ENCODE results near the gene TBL1XR1.

The TBL1XR1 gene

DNA sequence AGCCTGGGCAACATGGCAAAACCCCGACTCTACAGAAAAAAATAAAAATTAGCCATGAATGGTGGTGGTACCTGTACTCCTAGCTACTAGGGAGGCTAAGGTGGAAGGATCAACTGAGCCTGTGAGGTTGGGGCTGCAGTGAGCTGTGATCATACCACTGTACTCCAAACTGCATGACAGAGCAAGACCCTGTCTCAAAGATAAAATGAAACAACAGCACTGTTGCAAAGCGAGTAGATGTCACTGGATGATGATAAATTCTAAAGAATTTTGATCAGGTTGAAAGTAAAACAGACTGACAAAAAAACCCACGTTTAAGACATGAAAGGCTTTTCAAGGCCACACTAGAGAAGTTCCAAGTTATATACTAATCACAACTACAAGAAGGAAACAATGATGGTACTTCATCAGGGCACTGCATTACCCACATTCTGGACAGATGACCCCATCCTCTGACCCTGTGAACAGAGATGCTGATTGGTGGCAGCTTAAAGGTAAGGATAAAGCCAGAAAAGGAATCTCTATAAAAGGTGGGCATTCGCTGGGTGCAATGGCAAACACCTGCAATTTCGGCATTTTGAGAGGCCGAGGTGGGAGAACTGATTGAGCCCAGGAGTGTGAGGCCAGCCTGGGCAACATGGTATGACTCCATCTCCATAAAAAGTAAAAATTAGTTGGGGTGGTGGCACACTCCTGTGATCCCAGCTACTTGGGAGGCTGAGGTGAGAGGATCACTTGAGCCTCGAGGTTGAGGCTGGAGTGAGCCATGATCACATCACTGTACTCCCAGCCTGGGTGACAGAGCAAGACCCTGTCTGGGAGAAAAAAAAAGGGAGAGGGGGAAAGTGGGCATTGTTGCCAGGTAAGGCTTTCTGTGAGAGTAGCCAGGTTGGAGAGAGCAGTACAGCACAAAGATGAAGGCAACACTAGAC, 59.2 kb downstream of the TBL1XR1 start:
- DNase-seq = no peak

DNA sequence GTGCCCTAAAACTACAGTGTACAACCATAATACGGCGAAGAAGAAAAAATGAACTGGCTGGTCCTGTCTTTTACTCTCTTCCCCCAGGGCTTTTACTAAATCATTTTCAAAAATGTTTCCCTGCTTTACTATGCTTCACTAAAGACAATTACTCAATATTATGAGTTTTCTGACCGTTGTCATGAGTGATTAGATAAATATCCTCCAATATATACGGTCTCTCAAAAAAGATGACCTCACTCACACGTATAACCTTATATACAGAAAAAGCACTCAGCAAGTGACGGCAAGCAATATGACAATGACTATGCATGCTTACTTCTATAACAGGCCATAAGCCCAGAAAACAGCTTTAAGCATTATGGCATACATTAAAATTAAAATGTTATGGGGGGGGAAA, 60.5 kb downstream of the TBL1XR1 start:
- no peak for DNase-seq

GRCh38 chr3:177135841-177136492, 61.3 kb downstream of the TBL1XR1 start:
- no peak for DNase-seq

- no peak for DNase-seq
Observed at GRCh38 chr3:177134816-177135210, 62.5 kb downstream of the TBL1XR1 start.

DNA sequence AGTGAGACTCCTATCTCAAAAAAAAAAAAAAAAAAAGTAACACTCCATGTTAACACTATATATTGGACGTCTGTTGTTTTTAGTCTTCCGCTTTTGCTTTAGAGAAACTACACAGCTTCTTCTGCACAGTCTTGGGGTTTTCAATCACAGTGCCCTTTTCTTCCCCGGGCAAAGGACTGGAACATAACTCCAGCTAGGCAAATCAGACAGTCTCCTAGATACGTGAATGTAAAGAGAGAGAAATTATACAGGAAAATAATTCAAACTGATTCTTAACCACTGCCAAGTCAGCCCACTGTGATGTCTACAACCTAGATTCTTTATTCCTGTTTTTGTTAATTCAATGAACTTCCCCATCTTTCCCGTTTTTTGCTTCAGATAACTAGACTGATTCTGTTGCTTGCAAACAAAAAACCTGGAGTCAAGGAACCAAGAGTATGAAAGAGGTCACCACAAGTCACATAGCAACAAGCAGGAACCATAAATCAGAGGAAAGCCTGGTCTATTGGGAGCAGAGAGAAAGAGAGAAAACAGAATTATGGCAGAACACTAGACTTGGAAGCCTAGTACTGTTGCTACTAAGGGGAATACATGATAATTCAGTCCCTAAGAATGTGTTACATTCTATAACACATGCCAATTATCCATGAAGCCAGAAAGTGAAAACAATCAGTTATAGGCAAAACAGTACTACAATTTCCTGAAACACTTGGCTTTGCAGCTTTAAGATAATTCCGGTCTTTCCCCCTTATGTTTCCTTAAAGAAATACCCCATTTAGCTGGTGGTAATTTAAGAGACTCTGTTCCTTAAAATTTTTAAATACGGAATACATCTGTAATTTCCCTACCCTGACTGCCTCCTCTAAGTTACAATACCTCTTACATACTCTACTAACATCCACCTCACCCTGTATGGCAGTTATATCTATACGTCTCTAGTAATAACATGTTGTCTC, 63.1 kb downstream of the TBL1XR1 start:
- no peak for DNase-seq

GRCh38 chr3:177131927-177132636, 65.2 kb downstream of the TBL1XR1 start:
- no peak for DNase-seq

DNA sequence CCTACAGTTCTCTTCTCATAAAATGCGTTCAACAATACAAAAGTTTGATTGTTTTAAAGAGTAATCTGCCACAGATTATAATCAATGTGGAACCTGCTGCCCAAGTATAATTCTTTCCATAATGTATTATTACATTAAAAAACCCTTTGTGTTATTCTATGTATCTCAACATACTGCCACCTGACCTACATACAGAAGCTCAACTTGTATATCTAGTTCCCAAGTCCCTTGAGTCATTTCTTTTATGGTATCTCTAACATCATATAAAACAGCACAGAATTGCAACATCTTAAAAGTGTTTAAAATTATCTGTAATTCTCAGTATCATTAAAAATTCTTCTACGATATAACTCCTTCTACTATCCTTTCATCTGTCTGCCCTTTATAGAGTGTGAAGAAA, 70.3 kb downstream of the TBL1XR1 start:
- DNase-seq = no peak

DNA sequence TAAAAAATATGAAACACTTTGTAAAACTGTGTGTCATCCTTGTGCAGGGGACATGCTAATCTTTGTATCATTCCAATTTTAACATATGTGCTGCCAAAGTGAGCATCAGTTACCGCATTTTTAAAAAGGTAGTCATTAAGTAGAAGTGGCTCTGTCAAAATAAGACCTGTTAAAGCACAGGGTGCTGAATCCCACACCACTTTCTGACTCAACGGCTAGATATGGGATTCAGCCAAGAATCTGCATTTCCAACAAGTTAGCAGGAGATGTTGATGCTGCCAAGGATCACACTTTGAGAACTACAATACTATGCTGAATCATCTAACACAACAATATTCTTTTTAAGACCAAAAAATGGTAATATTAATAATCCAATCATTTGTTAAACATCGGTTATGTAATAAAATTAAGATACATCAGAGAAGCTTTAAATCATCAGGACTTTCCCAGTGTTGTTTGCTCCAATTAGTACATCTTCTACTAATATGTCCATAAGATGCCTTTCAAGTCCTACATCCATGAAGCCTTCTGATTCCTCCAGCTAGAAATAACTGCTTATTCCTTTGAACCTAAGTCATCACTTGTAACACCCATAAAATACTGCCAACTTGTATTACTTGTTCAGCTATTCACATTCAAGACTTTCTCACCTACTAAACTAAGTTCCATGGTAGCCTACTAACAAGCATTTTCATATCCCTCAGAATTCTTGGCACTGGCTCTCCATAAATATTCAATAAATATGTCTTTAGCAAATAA, 71.1 kb downstream of the TBL1XR1 start:
- no peak for DNase-seq

GRCh38 chr3:177124882-177125281, 72.4 kb downstream of the TBL1XR1 start:
- DNase-seq = no peak

- DNase-seq = no peak
Observed at GRCh38 chr3:177123822-177124221, 73.5 kb downstream of the TBL1XR1 start.

GRCh38 chr3:177122183-177122856, 75.0 kb downstream of the TBL1XR1 start:
- DNase-seq = no peak

DNA sequence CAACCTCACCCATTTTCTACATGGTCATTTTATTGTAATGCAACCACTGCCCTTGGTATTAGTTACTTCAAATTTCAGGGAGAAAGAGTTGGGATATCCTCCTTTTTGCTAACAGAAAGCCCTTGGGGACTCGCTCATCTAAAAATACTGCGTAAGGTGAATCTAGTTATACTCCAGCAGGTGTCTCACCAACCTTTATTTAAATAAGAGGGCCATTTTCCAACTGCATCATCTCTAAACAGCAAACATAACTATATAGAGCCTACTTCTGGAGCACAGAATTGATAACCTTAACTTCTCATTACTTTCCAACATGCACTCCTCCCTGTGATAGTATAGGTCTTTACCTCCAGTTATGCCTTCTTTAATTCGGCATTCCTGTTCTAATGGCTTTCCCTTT, 77.5 kb downstream of the TBL1XR1 start:
- no peak for DNase-seq

DNA sequence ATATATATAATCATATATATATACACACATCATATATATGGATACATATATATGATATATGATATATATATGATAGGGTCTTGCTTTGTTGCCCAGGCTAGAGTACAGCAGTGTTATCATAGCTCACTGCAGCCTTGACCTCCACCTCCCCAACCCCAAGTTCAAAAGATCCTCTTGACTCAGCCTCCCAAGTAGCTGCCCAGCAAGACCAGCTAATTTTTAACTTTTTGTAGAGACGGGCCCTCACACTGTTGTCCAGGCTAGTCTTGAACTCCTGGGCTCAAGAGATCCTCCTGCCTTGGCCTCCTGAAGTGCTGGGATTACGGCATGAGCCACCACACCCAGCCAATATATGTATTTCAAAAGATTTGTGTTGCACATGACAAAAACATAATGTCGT, 83.0 kb downstream of the TBL1XR1 start:
- DNase-seq = no peak

GRCh38 chr3:177111541-177111949, 85.7 kb downstream of the TBL1XR1 start:
- DNase-seq = no peak

DNA sequence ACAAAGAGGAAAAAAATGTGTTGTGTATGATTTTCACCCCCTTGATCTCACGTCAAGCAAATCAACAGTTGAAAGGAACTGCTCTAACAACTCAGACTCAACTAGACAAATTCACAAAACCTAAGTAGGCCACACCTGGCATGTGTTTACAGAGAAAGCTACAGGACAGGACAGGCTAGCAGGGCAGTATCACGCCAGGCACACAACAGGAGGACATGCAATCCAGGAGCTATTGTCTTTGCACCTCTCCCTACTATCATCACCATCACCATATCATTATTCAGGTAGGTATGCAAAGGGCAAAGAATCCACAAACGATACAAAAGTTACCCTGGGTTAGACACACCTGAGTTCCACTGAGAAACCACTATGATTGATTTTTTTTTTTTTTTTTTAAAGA, 86.4 kb downstream of the TBL1XR1 start:
- no peak for DNase-seq

GRCh38 chr3:177110386-177110785, 86.9 kb downstream of the TBL1XR1 start:
- no peak for DNase-seq

DNA sequence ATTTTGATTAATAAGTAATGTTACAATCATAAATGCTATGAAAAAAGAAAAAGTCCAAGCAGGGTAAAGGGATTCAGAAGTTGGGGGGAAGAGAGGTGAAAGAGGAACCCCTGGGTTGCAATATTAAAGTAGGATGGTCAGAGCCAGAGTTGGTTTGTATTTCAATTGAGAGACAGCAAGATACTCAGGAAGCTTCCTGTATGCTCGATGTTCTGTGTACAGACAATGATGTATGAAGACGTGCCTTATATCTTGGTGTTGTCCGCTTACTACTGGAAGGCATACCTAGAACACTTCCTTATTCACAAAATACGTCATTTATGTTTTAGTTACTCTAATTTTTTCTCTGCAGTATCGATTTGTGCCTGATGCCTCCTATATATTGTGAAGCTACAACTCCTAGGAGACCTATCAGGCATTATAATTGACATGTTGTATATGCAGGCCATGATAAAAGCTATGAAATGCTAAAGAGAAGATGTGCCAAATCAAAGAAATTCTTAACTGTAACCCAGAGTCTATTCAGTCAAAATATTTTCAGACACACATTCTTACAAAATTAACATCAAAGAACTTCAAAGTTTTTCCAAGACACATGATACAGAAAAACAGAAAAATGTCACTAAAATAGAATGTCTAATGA, 87.5 kb downstream of the TBL1XR1 start:
- DNase-seq = no peak

GRCh38 chr3:177108648-177109047, 88.6 kb downstream of the TBL1XR1 start:
- DNase-seq = no peak

- no peak for DNase-seq
Observed at GRCh38 chr3:177107461-177108239, 89.6 kb downstream of the TBL1XR1 start.

DNA sequence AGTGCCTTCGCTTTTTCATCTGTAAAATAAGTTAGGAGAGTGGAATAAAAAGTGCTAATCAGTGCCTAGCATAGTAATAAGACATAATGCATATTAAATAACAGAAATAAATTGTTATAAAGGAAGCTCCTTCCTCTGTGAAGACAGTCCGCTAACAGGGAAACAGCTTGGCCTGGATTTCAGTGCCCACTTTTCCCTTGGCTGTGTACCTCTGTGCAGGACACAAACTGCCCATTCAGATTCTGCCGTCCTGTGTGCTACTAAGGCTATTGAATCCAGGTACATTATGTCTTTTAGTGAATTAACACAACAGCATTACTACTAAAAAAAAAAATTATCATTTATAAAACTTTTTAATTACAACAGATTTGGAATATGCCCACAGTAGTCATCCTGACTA, 90.7 kb downstream of the TBL1XR1 start:
- no peak for DNase-seq

Data from cortex of kidney (tissue), 1 donor.